SW480 (cell line): Measurements from ENCODE around the gene ATP1B4.
A peak's percentile ranks its signal among the peaks of the same experiment; 100 is the strongest.
"Not testable (repeated sequence)": the region's sequence is repeated elsewhere in the genome, so short reads cannot be mapped to it uniquely, and the experiment has no call there.

Experiments
- DNase-seq: peaks from one replicate; pipeline ENCODE4 v3.0.0-alpha.2; 2016; ENCODE audit warnings: low spot score

The ATP1B4 gene

DNA sequence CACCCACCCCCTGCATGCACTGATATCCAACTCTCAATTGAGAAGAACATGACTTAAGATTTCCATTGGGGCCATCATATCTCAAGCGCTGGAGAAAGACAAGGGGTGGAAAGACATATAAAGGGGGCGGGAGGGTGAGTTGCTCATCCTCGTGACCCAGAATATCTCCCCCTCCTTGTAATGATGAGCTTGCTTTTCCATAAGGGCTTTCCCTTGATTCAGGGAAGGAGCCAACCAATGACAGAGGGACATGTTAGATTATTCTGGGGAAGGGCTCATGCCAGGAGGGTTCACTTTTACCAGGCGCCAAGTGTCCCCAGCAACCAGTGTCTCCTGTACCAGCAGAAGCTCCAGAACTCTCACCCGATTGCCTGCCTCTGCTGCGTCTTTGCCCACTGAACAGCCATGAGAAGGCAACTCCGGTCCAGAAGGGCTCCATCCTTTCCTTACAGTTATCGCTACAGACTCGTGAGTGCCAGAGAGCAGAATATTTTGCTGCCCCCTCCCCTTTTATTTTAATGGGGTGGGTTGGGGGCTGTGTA is at the start of gene ATP1B4:
Gene ATP1B4, plus strand, starts transcription at position 326 of the 542 bp plus-strand sequence. Its CDS starts 80 bp downstream, at position 406.
- no peak for DNase-seq

DNA sequence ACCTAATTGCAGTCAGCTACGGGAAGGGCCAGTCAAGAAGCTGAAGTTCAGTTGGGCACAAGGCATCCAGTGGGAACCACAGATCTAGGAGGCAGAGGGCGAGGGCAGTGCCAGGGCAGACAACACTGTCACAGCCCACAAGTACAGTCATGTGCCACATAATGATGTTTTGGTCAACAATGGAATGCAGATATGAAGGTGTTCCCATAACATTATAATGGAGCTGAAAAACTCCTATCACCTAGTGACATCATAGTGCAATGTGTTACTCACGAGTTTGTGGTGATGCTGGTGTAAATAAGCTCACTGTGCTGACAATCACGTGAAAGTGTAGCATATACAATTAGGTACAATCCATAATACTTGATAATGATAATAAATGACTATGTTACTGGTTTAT is 46.1 kb upstream of the ATP1B4 start:
- DNase-seq = peak; percentile 89

DNA sequence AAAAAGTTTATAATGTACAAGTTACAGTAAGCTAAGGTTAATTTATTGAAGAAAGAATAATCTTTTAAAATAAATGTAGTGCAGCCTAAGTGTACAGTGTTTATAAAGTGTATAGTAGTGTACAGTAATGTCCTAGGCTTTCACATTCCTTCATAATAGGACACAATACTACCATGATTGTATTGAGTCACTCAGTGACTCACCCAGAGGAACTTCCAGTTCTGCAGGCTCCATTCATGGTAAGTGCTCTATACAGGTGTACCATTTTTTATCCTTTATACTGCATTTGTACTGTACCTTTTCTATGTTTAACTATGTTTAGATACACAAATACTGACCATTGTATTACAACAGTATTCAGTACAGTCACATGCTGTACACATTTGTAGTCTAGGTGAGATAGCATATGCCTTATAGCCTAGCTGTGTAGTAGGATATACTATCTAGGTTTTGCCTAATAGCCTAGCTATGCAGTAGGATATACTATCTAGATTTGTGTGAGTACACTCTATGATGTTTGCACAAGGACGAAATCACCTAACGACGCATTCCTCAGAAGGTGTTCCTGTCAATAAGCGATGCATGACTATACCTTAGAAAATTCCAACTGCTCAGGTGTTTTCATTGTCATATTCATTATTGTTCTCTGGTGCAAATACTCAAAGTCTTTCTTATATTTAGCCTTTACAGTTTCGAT is 45.2 kb upstream of the ATP1B4 start:
- DNase-seq = peak; percentile 72

DNA sequence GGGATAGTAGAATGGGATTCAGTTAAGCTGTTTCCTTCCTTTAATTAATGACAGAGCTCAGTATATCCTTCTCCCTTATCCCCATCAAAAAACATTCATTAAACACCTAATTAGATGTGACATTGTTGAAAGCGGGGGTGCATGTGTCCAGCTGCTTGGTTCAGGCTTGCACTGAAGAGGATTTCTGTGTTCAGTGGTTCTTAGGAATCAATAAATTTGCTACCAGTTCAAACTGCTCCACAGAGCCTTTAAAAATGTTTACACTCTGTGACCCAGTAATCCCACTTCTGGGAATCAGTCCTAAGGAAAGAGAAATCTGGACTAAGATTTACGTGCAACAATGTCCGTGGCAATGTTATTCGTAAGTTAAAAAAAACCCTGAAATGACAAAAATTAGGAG is 43.5 kb upstream of the ATP1B4 start:
- no peak for DNase-seq

DNA sequence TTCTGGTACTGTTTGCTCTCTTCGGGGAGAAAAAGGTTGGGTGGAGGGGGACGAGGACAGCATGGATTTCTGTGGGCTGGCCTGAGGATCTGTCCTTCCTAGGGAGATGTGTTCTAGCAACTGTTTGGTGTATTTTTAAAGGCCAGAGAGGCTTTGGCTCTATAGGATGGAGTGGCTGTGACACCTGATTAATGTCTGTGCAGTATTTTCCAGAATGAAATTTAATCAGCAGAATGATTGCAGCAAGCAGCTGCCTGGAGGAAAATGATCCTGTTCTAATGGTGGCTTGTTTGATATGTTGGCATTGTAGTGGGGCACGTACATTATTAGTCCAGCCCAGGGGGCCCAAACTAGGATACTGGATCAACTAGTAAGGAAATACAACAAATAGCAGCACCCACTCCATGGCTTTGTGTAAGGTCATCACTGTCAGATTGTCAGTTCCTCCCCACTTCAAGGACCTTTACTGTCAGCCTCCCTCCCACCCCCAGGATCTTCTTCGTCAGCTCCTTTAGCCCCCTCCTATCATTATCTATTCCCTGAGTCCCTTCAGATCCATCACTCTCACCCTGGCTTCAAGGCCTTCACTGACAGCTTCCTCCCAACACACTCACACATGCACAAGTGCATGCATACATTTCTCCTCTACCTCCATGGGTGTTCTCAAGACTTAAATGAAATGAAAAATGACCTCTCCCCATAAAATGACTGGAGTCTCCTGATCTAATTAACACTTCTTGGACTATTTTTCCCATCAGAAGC is 40.2 kb upstream of the ATP1B4 start:
- DNase-seq = no peak

DNA sequence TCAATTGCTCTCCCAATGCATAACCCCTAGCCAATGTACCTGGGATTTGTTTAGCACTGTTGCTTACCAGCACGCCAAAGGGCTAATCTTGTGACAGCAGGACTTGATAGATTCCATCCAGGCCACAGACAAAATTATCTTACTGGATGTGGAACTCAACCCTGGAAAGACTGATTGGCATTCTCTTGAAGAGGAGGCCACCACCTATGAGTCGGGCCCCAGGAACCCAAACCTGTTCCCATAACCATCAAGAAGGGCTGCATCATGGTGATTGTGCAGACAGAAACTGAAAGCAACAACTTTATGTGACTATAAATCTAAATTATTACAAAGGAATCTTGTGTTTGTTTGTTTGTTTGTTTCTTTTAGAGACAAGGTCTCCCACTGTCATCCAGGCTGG is 30.8 kb upstream of the ATP1B4 start:
- no peak for DNase-seq

DNA sequence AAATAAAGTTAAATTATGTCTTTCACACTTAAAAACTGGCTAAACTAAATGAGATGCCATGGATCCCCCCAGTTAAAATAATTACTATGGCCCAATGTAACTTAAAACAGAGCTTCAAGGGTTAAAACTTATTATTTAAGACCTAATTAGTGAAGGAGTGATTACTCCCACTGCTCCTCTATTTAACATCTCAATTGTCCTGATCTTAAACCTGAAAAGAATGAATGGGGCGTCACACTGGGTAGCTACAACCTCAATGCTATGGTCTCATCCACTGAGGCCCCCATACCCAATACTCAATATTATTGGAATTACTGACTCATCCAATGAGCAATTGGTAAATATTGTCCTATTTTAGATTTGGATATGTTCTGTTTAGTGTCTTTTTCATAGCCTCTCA is 29.5 kb upstream of the ATP1B4 start:
- DNase-seq = no peak

DNA sequence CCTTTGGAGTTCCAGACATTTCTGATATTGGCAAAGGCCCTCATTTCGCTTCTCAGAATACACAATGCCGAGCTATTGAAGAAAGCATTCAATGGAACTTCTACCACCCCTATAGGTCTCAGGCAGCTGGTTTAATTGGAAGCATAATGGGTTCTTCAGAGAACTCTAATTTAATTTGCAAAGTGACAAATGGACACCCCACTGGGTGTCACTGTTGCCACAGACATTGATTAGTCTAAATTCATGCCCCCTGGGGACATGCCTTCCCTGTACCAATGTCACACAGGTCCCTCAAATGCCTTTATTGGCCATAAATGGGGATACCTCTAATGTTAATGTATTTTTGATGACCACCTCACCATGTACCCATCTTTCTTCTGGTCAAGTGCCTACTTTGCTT is 27.7 kb upstream of the ATP1B4 start:
- no peak for DNase-seq

DNA sequence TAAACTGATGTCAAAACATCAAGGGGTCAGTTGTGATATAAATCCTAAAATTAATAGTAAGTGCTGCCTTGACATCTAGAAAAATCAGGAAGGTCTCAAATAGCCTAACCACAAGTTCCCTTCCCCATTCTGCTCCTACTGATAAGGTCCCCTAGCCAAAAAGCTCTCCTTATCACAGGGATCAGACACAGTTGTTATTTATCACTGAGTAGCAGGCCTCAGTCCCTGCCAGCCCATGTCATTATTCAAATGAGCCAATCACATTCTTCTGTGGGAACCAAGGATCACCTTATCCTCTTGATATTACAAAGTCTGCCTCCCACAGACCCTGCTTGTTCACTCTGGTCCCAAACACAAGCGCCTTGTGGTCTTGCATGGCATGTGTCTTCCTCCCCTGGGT is 27.3 kb upstream of the ATP1B4 start:
- no peak for DNase-seq

DNA sequence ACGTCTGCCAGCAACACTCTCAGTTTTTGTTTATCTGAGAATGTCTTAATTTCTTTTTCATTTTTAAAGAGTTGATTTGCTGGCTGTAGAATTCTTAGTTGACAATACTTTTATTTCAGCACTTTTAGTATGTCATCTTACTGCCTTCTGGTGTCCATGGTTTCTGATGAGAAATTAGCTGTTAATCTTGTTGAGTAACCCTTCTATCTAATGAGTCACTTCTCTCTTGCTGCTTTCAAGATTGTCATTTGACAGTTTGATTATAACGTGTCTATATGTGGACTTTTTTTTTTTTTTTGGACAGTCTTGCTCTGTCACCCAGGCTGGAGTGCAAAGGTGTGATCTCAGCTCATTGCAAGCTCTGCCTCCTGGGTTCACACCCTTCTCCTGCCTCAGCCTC is 26.6 kb upstream of the ATP1B4 start:
- no peak for DNase-seq

DNA sequence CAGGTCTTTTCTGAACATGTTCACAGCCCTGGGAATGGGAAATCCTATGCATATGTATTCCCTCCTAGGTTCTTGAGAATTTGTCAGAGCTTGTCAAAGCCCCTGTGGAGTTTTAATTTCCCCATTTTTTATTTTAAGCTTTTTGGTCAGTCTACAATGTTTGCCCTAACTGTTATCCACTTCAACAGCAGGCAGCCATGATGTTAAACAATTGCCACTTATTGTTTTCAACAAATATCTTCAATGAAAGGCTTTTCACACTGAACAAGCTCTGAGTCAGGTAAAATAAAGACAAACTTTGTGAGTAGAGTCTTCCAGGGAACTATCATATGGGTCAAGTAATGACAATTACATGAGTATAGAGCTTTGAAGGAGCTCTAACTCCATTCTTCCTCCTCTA is 25.0 kb upstream of the ATP1B4 start:
- no peak for DNase-seq

DNA sequence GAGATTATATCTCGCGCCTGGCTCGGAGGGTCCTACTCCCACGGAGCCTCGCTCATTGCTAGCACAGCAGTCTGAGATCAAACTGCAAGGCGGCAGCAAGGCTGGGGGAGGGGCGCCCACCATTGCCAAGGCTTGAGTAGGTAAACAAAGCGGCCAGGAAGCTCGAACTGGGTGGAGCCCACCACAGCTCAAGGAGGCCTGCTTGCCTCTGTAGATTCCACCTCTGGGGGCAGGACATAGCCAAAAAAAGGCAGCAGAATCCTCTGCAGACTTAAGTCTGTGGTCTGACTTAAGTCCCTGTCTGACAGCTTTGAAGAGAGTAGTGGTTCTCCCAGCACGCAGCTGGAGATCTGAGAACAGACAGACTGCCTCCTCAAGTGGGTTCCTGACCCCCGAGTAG is 17.3 kb upstream of the ATP1B4 start:
- DNase-seq = not testable (repeated sequence)

DNA sequence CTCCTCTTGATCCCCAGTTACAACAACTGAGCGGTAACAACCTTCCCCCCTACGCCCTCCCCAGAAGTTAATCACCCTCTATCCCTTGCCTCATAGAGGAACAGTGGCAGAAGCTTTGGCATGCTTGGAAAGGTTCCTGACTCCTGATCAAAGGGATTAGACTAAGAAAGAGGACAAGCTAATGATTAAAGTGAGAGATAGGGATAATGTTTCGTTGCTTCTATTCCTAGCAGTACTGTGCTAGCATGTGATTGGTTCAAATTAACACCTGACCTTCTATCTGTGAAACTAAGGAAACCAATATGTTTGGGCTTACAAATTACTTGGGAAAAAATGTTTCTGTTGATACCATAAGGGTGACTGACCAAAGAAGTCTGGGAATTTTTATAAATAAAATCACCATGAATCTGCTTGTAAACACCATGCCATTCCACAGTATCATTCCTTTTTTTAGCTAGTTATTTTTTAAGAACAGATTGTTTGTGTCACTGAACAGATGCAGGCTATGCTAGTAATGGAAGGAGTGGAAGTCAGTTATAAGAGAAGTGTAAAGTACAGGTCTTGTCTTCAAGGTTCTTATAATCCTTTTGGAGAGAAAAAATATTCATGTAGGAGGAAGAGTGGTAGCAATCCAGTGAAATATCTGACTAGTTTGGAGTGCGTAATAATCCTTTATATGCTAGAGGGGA is 11.3 kb upstream of the ATP1B4 start:
- DNase-seq = no peak

DNA sequence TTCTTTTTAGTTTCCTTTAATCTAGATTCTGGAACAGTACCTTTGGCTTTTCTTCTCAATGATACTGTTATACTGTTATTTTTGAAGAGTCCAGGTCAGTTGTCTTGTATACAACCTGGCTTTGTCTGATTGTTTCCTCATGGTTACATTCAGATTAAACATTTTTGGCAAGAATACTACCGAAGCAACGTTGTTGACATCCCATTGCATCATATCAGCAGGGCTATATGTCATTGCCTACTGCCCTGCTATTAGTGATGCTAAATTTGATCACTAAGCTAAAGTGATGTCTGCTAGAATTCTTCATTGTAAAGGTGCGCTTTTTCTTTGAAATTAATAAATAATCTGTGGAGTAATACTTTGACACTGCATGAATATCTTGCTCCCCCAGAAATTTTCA is 5.8 kb upstream of the ATP1B4 start:
- DNase-seq = no peak

DNA sequence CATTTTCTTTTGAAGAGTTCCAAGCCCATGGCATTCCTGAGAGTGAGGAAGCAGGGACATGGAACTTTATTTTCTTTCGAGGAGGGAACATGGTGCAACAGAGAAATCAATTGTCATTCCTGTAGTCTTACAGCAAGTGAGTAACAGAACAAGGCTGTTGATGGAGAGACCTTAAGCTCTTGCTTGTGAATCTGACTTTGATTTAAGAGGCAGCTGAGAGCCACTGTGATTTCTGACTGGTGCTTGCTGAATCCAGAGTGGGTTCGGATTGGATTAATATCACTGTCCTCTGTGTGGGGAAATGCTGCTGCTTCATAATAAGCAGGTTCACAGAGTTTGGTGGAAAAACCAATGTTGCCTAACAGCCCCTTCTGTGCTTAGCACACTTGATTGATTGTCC is 4.7 kb upstream of the ATP1B4 start:
- DNase-seq = no peak

DNA sequence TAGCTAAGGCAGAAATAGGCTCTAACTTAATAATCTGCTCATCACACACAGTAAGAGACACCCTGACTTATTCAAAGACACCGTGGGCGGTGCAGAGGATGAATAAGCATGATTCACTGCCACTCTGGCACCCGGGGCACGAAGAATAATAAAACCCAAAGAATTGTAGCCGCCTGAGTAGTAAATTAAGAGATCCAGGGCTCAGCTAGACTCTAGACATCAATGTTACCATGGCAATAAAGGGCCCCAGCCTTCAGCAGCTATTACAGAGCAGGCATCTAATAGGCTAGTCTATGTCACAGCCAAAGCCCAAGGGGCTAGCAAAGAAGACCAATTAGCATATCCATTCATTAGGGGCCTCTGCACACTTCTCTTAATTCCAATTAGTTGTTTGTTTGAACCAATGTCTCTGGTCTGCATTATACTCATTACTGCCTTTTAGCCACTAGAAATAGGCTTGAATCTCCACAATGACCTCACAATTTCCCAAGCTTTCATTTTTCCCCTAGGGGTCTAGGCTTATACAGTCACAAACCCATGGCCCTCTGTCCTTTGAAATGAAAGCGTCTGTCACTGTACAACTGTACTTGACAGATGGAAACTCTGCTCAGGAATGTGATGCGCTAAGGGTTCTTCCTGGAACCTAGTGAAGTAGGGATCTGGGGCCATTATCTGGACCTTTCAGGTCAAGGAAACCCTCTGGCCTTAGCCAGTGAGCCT is 3.0 kb upstream of the ATP1B4 start:
- DNase-seq = peak; percentile 22

DNA sequence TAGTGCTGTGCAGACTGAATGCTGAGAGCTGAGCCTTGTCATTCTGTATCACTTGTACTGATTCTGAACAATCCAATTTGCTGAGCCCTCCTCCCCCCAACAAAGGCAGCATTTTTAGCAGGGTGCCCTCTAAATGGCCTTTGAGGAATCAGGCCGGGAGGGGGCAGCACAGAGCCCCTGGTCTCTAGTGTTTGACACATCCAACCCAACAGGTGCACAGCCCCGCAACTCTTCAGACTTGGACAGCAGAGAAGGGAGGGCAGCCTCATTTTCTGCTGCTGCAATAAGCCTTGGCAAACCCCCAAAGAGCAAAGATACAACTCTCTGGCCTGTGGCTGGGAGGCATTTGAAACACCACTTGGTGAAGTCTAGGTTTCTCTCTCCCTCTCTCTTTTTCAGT is 3.4 kb downstream of the ATP1B4 start:
- no peak for DNase-seq

DNA sequence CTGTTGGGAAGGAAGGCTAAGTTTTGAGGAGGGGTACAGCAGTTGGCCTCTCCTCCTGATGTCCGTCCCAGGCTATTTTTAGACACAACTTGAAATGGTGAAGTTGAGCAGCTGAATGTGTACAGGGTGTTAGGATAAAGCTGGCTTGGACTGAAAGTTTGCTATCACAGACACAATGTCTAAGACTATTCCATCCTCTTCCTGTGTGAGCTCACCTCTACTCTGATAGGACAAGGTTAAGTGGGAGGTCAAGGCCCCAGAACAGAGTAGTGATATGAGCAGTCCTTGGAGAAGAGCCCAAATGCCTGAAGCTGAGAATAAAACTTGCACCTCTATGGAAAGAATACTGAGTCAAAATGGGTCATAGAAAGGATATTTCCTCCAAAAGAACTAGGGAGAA is 4.1 kb downstream of the ATP1B4 start:
- no peak for DNase-seq

DNA sequence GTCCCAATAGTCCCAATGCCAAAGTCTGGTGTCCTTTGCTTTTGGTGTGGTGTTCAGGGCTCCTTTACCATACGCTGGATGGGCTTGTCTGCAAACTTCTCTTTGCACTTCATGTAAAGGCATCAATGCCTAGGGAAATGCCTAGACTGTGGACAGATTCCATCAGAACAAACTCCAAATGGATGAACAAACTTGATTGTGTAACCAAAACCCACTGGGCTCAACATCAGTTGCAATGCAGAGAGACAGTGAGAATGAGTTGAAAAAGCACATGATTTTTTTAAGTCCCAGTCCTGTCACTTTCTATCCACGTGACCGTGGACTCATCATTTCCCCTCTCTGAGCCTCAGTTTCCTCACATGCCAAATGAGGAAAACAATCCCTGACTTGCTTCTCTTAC is 4.9 kb downstream of the ATP1B4 start:
- no peak for DNase-seq

DNA sequence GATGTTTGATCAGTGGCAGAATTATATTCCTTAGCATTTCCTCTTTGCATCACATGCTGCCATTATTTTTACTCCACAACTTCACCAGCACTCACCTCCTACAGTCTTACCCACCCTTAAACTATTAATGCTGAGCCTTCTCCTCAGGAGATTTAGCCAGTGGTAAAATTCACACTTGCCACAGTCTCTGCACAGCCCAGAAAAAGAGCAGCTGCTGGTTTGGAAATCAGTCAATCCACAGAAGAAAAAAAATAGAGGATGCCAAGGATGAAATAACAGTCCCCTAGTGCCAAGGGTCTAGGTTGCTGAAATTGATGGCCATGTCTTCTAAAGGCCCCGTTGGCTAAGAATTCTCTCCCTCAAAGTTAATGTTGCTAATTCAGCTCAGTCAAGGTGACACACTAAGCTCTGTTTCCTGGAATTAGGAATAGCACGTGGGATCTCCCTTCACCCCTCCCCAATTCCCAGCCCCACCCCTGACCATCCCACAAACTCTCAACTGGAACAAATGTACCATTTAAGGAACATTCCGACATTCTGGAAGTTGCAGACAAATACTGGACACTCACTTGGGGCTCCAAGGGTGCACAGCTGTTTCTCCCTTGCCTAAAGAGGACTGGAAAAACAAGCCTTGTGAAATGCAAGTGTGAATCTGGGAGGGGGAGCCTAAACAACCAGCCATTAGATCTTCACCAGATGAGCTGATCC is 5.7 kb downstream of the ATP1B4 start:
- no peak for DNase-seq

DNA sequence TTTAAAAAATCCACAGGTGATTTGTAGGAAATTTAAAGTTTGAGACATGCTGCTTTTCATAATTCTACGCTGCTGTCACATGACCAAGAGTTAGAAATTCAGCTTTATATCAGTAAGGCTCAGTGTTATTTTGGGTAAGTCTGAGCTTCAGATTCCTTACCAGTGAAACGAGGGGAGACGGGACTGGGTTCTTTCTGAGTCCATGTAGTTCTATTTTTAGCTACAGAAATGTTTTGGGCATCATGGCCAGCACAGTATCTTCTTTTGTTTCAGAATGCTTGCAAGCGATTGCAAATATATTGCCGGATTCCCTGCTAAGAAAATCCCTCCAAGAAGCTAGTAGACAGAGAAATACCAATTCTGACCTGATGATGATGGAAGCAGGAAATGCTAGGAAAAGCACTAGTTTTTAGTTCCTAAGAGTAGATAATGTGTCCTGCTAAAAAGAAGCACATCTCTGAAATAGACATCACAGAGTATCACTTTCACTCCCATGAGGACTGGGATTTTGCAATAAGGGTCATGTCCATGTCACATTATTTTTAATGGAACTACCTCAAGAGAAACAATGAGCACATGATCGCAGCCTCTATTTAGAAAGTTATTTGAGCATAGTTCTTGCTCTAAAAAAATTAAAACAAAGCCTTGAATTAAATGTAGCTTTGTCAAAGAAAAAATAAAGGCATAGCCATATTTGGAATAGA is 10.9 kb downstream of the ATP1B4 start:
- no peak for DNase-seq
